Endothelial cell (in vitro differentiated cells): ENCODE results near the gene DHRS11. TPM values are rescaled to one million over a fixed set of nuclear protein-coding genes. Genes with fewer than 3 reads are reported as not detected.

Experiments
- DNase-seq: peaks from one replicate; pipeline ENCODE4 v3.0.0; 2021; ENCODE audit warnings: low spot score
- H3K27ac Mint-ChIP-seq: one replicate; pipeline ENCODE4 v1.8.0; 2021; ENCODE audit warnings: mixed read lengths, inconsistent platforms; ENCODE audit not compliant: unreplicated experiment
- H3K27me3 Mint-ChIP-seq: one replicate; pipeline ENCODE4 v1.8.0; 2021; ENCODE audit warnings: mild to moderate bottlenecking, moderate library complexity, mixed read lengths, inconsistent platforms; ENCODE audit not compliant: unreplicated experiment
- H3K36me3 Mint-ChIP-seq: one replicate; pipeline ENCODE4 v1.8.0; 2021; ENCODE audit warnings: mild to moderate bottlenecking, low read depth, mixed read lengths, inconsistent platforms; ENCODE audit not compliant: unreplicated experiment
- H3K4me1 Mint-ChIP-seq: one replicate; pipeline ENCODE4 v1.8.0; 2021; ENCODE audit warnings: mild to moderate bottlenecking, mixed read lengths, inconsistent platforms; ENCODE audit not compliant: unreplicated experiment
- H3K4me3 Mint-ChIP-seq: one replicate; pipeline ENCODE4 v1.8.0; 2021; ENCODE audit warnings: mild to moderate bottlenecking, mixed read lengths, inconsistent platforms; ENCODE audit not compliant: unreplicated experiment
- H3K9me3 Mint-ChIP-seq: one replicate; pipeline ENCODE4 v1.8.0; 2021; ENCODE audit warnings: mixed read lengths, inconsistent platforms; ENCODE audit not compliant: unreplicated experiment
- CTCF ChIP-seq: fragments of 200-600 bp; sonication (generic); IDR thresholded peaks from one replicate; pipeline ENCODE4 v1.5.0; 2021; ENCODE audit warnings: antibody characterized with exemption; ENCODE audit not compliant: unreplicated experiment
- total RNA-seq: library from RNA; stranded (reverse); fragmentation: NEBNext Ultra II Directional; extraction: Animal tissue kit (Norgen Biotek cat#: 25700); gene quantifications from one replicate; pipeline ENCODE4 v1.2.1, GENCODE V29; 2021; ENCODE audit not compliant: unreplicated experiment

The DHRS11 gene
- total RNA-seq, 1 donor from 2014 or later, result 3.9 TPM

GRCh38 chr17:36645422-36645821 lies 53.7 kb downstream of the DHRS11 start:
- H3K27me3 Mint-ChIP-seq, result peaks cover 15% of the 10 kb centered on the region
- no peak for DNase-seq
- no peak for TF ChIP-seq CTCF

GRCh38 chr17:36647636-36648035 lies 56.0 kb downstream of the DHRS11 start:
- Mint-ChIP-seq H3K27me3 (peaks cover 9% of the 10 kb centered on the region), H3K27ac (no peak overlapping the region), H3K4me1 (peaks cover 7% of the 10 kb centered on the region)

More at GRCh38 chr17:36645422-36645821, 53.7 kb downstream of the DHRS11 start:
- Mint-ChIP-seq H3K9me3 (no peaks in the 10 kb centered on the region), H3K4me1 (peaks cover 13% of the 10 kb centered on the region), H3K27ac (no peak overlapping the region), H3K36me3 (peaks cover 4% of the 10 kb centered on the region), H3K4me3 (no peak overlapping the region)

GRCh38 chr17:36650096-36650775 lies 58.6 kb downstream of the DHRS11 start:
- Mint-ChIP-seq H3K27me3 (peaks cover 8% of the 10 kb centered on the region), H3K9me3 (no peaks in the 10 kb centered on the region), H3K36me3 (no peaks in the 10 kb centered on the region), H3K4me3 (no peak overlapping the region), H3K27ac (no peak overlapping the region), H3K4me1 (peaks cover 4% of the 10 kb centered on the region)
- DNase-seq, result no peak
- TF ChIP-seq CTCF, result no peak

More at GRCh38 chr17:36647636-36648035, 56.0 kb downstream of the DHRS11 start:
- DNase-seq, result peak; percentile 35
- Mint-ChIP-seq H3K4me3 (no peak overlapping the region), H3K36me3 (no peaks in the 10 kb centered on the region), H3K9me3 (no peaks in the 10 kb centered on the region)
- TF ChIP-seq CTCF, result no peak

Other genes with a start within 250 kb of the DHRS11 start
- gene TBC1D3H, start 203.4 kb upstream of the DHRS11 start, total RNA-seq, result not detected
- 46.9 TPM for gene ZNHIT3, start 105.2 kb upstream of the DHRS11 start, total RNA-seq
- 60.3 TPM for gene MYO19, start 57.0 kb upstream of the DHRS11 start, total RNA-seq
- 5.4 TPM for gene PIGW, start 56.9 kb upstream of the DHRS11 start, total RNA-seq
- 84.4 TPM for gene GGNBP2, start 47.0 kb upstream of the DHRS11 start, total RNA-seq
- gene MRM1, start 9.7 kb downstream of the DHRS11 start, total RNA-seq, result 1.7 TPM